Tibial nerve (tissue), 4 donors: Measurements from ENCODE around the gene PRKCZ.
"Not testable (repeated sequence)": the region's sequence is repeated elsewhere in the genome, so short reads cannot be mapped to it uniquely, and the experiment has no call there.

Source experiments
- EP300 ChIP-seq, 2 donors: sonication (generic); formaldehyde crosslinking; IDR thresholded peaks; one replicate each; pipeline ENCODE4 v1.6.1; 2017; ENCODE audit warnings: antibody characterized with exemption in 2 of 2, mild to moderate bottlenecking in 1 of 2
- TF ChIP-seq, protein P1 (sequence below), 5 experiments: fragments of 200-600 bp in 3 of 5; fragments of 450-650 bp in 2 of 5; sonication (generic) in 3 of 5; IDR thresholded peaks; one replicate each; pipeline ENCODE4 v1.5.1; 2016 to 2019; ENCODE audit warnings: antibody characterized with exemption in 5 of 5, mild to moderate bottlenecking in 3 of 5, moderate library complexity in 2 of 5

DNA sequence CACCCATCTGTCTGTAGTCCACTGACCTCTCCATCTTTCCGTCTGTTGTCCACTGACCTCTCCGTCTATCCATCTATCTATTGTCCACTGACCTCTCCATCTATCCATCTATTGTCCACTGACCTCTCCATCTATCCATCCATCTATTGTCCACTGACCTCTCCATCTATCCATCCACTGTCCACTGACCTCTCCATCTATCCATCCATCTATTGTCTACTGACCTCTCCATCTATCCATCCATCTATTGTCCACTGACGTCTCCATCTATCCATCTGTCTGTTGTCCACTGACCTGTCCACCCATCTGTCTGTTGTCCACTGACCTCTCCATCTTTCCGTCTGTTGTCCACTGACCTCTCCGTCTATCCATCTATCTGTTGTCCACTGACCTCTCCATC is 97.7 kb downstream of the PRKCZ start:
- TF ChIP-seq, protein P1, sequence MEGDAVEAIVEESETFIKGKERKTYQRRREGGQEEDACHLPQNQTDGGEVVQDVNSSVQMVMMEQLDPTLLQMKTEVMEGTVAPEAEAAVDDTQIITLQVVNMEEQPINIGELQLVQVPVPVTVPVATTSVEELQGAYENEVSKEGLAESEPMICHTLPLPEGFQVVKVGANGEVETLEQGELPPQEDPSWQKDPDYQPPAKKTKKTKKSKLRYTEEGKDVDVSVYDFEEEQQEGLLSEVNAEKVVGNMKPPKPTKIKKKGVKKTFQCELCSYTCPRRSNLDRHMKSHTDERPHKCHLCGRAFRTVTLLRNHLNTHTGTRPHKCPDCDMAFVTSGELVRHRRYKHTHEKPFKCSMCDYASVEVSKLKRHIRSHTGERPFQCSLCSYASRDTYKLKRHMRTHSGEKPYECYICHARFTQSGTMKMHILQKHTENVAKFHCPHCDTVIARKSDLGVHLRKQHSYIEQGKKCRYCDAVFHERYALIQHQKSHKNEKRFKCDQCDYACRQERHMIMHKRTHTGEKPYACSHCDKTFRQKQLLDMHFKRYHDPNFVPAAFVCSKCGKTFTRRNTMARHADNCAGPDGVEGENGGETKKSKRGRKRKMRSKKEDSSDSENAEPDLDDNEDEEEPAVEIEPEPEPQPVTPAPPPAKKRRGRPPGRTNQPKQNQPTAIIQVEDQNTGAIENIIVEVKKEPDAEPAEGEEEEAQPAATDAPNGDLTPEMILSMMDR (IDR thresholded peaks at IDR 0.05) = not testable (repeated sequence)
- not testable (repeated sequence) for TF ChIP-seq EP300 (IDR thresholded peaks at IDR 0.05)
